GM21576 (cell line): ENCODE data around the gene DENND2D.
A peak's percentile ranks its signal among the peaks of the same experiment; 100 is the strongest.

Experiments used
- ATAC-seq: cut with Tn5 transposase; IDR thresholded peaks from one replicate; pipeline ENCODE4 v1.9.1; 2021; ENCODE audit warnings: mild to moderate bottlenecking, moderate library complexity; ENCODE audit not compliant: unreplicated experiment

DENND2D gene

DNA sequence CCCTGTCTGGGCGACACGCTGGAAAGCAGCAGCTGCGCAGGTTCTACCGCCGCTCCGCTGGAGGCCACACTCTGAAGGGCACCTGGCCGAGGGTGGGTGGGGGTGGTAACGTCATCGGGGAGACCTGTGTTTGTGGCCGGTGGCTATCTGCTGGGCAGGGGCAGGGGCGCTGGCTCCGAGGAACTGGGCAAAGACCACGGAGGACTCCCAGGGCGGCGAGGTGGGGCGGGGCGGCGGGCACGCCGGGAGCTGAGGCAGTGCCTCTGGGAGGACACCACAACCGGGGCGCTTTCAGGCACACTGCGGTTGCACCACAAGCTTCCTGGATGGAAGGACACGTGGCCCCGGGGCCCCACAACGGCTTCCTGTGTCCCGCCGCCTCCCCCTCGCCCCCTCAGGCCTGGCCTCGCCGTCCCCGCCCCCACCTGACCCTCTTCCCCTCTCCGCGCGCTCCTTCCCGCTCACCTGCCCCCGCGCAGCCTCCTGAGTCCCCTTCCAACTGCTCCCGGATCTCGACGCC, 3.3 kb upstream of the DENND2D start:
- peak; percentile 48 for ATAC-seq

DNA sequence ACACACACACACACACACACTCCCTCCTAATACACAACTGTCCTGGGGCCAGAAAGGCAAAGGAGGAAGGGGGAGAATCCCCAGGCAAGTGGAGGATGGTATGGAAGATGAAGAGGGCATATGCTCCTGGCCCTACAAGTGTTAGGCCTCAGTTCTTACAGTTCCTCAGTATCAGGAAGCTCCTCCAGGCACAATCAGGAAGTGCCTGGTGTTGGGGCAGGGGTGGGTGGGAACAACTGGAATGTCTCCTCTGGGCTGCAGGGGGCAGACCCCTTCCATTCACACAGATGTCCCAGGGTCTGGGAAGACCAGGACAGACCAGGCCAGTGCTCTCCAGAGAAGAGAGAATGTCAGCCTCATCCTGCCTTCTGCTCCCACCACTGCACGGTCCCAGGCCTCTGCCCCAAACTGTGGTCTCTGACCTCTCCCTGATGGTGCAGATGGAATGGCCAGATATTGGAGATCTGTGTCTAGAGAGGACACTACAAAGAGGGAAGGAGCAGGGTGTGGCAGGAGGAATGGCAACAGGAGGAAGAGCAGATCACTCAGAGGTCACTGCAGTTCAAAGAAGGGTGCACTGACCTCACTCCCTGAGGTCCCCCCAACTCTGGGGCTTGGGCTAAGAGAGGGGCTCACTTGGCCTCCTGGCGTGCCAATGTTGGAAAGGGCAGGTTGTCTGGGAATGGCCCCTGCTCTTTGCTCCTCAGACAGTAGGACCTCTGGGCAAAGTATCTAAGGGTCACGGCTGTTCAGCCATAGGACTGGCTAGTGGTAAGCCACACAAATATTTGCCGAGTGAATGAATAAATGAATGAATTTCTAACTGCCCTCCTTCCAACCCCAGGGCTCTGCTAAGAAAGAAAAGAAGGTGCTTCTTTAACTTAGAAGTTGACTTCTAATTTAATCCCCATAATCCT, 2.5 kb upstream of the DENND2D start:
- ATAC-seq: no peak

DNA sequence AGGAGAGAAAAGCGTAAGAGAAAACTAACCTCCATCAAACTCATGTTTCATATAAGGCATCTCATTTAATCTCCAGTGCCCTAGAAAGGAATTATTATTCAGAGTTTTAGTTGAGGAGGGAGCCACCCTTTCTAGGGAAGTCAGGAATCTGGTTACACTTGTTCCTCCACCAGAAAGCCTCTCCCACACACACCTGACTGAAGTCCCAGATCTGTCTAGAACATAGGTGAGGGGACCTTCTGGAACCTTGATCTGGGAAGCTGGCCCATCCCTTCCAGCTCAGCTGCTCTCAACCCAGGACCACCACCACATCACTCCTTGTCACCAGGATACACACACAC, 1.9 kb upstream of the DENND2D start:
- no peak for ATAC-seq

DNA sequence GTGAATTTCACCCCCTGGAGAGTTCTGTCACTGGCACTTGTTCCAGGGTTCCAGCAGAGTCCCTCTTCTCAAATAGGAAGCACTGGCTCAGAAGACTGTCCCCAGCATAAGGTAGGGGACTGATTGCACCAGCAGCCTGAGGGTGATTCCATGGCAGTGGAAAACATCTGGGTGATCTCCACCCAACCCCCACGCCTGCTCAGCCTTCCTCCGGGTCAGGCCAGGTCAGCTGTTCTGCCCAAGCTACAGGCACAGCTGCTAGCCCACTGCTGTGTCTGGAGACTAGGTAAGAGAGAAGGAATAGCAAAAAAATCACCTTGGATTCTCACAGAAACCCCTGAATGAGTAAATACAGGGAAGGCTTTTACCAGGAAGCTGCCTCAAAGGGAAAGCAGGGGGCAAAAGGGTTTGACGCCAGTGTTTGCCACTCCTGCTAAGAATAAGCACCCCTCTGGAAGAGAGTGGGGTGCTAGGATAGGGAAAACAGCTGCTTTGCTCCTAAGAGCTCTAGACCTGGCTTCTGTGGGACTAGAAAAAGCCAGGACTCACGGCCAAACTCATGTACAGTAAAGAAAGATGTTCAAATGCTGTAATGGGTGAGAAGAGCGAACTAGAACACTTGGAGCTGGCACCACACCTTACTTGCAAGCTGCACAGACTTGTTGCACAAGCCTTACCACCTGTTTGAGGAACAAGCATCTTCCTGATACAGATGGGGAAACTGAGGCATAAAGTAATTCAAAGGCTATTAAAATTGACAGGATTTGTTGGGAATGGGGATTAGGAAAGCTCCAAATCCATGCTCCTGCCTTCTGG, 1.0 kb upstream of the DENND2D start:
- ATAC-seq: no peak

DNA sequence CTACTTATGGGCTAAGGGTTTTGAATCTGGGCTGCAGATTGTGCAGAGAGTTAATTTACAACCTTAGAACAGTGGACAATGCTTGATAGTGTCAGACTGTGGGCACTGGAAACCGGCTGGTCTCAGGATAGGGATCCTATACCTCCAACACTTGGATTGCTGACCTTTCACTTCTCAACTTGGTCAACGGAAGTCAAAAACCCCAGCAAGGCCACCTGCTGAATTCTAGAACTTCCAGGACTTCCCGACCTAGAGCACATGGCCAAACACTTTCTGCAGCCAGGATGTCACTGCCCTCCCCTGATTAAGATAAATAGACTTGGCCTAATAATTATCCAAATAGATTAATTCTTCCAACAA, 336 bp upstream of the DENND2D start:
- ATAC-seq: no peak

DNA sequence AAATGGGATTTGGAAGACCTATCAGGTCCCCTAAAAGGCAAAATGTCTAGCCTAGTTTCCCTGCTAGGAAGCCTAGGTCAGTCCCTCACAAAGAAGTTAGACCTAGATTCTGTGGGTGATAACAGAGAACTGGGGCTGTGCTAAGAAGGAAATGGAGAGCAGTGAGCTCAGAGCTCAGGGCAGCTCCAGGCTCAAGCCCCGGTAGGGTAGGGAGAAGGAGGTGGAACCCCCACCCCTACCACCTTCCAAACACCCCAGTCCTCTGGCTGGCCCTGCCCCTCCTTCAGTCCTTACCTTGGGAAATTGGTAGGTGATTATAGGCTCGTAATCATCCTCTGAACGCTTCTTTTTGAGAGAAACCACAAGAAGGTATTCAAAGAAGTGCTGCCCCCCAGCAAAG, 1.1 kb downstream of the DENND2D start:
- ATAC-seq: no peak

DNA sequence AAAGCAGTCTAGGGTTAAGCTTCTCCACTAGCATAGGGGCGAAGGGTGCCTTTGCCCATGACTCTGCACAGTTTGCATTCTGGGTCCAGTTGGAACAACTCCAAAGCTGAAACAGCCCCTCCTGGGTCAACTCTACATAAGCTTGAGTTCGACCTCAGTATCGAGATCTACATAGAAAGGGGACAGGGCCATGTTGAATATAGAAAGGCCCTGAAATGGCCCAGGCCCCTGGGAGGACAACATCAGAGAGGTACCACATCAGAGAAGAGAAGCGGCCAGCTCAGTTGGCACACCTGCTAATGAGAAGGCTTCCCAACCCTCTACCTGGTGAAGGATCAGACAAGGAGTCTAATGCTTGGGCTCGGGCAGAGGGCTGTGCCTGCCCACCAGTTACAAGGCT, 1.6 kb downstream of the DENND2D start:
- ATAC-seq: no peak

DNA sequence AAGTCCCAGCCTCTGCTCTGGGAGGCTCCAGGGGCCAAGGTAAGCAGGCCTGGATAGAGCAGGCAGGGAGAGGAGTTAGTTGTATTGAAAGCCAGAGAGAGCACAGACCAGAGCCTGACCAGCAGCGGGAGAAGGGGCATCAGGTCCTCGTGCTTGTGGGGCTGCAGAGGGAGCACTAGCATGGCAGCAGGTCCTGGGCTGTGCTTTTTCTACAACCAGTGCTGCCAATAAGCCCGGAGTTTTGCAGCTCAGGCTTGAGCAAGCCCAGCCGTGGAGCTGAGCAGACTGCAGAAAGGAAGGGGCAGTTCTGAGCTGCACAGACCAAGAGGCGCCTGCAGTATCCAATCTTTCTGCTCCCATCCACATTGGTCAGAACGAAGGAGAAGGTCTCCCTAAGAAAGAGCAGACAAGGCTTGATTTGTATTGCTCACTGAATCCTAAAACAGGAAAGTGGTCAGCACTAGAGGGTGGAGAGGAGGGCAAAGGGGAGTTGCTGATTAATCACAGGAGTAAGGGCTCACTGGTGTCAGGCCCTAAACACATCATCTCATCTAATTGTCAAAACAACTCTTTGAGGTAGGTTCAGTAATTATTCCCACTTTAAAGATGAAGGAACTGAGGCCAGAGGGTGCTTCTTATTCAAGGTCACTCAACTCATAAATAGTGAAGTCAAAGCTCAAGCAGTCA, 2.7 kb downstream of the DENND2D start:
- ATAC-seq: peak; percentile 46

DNA sequence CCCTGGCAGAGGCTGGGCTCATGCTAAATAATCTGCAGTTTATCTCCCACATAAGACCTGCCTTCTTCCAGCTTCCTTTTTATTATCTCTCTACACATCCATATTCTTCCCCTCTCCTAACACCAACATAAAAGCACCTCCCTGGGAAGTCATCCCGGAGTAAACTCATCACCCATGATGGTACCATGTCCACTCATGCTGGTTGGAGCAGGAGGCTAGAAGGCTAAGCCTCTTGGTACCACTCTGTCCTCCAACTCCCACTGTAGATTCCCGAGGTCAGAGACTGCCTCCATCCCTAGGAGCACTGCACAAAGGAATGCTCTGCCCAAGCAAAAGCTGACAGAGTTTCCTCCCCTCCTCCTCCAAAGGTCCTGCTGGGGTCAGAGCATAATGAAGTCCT, 4.2 kb downstream of the DENND2D start:
- no peak for ATAC-seq

DNA sequence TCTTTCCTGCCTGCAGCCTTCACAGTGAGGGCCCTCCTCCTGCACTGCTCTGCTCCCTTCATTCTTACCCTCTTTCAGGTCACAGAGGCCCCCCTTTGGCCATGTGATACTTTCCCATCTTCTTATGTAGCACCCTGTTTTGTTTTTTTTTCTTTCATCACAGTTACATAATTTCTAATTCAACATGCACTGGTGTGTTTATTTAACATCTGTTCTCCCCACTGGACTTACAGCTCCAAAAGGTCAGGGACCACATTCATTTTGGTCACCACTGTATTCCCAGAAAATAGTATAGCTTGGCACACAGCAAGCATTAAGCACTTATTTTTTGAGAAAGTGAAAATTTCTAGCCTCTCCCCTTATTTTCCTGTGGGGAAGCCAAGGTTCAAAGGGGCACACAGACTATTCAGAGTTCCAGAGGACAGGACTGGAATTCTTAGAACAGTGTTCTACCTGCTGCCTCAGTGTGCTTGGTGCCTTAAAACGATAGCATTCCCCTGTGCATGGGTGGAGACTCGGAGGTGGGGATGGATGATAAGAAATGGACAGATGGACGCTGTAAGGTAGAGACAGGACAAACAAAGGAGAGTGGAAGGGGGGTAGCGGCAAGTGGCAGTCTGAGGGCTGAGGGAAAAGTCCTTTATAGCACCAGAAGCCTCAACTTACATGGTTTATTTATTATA, 5.3 kb downstream of the DENND2D start:
- ATAC-seq: no peak

DNA sequence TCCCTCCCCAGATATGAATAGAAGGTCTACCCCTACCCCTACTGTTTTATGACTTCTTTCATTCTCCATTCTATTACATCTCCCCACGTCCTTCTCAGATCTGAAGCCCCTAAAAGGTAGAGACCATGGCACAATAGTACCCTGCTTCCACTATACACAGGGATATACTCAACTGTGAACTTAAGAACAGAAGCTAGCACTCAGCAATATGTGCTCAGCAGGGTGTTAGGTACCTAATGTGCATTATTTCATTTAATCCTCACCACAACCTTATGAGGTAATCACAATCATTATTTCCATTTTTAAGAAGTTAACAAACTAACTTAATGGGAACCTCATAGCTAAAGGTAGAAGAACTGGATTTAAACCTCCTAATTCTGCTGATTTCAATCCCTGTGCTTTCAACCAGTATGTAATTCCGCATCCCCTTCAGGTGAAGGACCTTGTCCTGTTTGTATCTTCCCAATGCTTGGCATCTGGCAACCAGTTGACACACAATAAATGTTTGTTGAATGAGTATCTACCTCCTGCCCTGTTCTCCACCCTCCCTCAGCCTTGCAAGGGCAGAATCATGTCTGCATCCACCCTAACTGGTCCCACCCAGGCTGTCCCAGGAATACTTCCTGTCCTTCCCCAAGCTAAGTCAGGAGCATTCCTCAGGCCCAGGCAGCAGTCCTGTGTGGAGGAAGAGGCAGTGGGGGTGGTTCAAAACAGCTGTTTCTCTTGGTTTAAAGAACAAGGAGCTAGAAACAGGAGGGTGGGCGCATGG, 6.5 kb downstream of the DENND2D start:
- ATAC-seq: no peak

DNA sequence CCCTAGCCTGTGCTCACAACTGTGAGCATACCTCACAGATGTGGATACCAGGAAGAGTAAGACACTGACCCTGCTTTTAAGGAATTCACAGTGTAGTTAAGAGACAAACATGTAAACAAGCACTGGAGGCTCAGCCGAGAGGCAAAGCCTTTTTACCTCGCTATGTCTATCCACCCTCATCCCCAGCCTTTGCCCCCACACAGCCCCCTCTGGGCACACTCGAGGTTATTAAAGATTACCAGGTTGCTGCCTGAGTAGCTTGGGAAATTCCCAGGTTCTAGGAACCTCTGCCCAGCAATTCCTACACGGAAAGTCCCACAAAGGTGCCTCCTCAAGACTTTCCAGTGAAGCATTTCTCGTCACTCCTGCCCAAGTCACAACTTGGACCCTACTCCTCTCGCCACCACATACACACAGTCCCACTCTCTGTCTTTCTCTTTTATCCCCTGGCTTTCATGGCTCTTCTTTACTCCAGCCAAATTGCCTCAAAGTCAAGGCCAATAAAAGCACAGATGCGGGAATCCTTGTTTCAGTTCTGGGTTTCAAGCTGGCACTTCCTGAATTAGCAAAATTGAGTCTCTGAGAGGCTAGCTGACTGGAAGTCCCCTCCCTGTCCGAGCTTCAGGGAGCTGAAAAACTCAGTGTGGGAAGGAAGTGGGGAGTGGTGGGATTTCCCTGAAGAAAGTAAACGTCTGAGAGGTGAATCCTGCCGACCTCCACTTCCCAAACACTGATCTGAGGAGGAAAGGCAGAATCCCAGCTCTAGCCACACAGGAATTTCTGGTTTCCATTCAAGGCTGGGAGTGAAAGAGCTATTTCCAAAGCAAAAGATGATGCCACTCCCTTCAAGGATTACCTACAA, 7.6 kb downstream of the DENND2D start:
- ATAC-seq: no peak

DNA sequence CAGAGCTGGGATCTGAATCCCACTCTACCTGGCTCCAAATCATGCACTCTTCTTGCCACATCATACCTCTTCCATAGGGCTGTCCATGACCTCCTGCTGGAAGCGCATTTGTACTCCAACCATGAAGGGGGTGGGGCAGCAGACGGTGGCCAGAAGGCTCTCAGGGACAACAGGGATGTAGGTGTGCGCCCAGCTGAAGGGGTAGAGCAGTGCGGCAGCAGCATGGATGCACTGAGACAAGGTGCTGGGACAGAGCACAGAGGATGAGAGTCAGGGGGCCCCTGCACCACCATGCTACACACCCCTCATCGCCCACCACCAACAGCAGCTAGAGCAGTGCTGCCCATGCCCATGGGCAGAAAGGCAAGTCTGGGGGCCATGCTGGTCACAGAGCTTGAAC, 8.4 kb downstream of the DENND2D start:
- no peak for ATAC-seq

DNA sequence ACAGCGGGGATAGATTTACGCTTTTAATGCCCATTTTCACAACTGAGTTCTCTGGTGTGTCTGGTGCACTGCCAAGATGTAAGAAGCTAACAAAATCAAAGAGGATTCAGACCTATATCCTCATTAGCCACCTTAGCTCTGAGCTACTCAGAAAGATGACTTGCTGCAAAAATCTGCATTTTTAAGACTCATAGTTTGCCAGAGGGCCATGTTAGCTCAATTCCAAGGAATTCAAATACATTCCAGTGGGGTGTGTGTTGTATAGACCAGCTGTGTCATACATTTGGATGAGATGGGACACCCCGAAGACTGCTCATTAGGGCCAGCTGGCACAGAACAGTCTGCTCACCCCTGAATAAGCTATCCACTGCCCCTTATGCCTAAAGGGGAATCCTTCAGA, 8.9 kb downstream of the DENND2D start:
- no peak for ATAC-seq

DNA sequence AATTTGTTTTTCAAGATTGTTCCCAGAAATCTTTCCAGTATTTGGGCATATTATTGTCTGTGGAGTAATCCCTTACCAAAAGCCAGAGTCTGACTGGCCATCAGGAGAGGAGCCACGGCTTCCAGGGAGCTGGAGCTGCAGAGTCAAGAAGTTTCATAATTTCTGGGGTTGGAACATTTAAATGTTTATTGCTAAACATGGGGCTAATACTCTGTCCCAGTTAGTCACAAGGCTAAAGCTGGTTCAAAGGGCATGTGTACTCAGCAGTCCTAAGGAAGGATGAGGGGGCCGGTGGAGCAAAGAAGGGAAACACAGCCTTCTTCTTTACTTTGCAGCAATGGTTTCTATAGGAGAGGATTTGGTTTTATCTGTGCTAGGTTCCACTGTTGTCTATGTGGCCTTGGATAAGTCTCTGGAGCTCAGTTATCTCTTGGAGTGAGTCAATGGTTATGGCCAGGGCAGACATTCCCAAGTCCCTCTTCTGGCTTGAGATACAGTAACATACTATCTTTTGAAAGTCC, 9.5 kb downstream of the DENND2D start:
- ATAC-seq: no peak

DNA sequence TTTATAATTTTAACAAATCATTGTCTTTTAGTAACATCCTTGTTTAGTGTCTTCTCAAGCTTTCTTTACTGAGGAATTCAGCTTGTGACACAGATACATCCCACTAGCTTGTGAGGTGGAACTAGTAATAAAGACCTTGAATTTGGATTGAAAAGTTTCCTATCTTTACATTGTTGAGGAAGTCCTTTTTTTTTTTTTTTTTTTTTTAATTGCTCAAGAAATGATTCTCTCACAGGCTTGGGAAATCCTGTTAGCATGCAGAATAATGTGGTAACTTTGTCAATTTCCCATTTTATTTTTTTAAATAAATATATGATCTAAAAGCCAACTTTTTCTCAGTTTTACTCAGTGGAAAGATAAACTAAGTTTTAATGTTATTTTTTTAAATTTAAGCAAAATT, 15.8 kb downstream of the DENND2D start:
- no peak for ATAC-seq

DNA sequence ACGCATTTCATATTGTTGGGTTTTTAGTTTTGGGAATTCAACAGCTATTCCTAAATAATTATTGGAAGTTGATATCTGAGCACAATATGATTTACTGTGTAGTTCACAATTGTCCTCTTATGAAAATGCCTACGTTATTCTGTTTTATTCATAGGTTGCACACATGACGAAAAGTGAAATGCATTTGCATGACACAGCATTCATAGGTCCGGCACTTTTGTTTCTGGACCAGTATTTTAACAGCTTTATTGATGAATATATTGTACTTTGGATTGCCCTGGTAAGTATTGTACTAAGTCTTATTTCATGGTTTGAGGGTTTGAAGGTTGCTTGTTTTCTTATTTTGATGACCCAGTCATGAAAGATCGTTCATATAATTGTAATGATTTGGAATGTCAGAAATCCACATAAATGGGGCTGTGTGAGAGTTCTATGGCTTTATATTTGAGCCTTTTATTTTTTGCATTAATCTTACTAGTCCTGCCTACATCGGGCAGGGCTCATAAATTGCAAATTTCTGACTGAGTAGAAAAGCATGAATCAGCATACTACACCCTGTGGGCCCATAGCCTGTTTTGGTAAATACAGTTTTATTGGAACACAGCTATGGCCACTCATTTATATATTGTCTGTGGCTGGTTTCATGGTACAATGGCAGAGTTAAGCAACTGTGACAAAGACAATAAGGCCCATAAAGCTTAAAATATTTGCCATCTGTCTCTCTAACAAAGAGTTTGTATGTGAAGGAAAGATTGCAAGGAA, 17.0 kb downstream of the DENND2D start:
- no peak for ATAC-seq

DNA sequence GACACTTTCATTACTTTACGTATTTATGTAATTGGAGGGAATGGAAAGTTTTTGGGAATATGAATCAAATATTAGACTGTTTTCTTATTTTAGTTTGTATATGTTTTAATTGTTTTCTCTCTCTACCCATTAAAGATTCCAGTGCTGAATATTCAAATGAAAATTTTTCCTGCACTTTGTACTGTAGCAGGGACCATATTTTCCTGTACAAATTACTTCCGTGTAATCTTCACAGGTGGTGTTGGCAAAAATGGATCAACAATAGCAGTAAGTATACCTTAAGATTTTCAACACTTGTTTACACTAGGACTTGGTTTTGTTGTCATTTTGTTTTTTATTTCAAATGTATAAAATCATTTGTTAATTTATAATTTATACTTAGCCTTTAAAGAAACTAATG, 18.4 kb downstream of the DENND2D start:
- no peak for ATAC-seq
